ENCODE measurements around the gene TMEM87B. TPM values are rescaled to one million over a fixed set of nuclear protein-coding genes. Genes with fewer than 3 reads are reported as not detected.

TMEM87B gene
- total RNA-seq, 2 experiments from 2014 or later, result 22.3 to 24.1 TPM

GRCh38 chr2:112075490-112076260, 20.6 kb downstream of the TMEM87B start:
- no peak overlapping the region for H3K4me3 Mint-ChIP-seq
- H3K9me3 Mint-ChIP-seq, result no peaks in the 10 kb centered on the region
- H3K36me3 Mint-ChIP-seq, result peaks cover 51% of the 10 kb centered on the region
- H3K27me3 Mint-ChIP-seq, result no peaks in the 10 kb centered on the region
- ChIA-PET POLR2A (no interaction called here), CTCF (interaction anchor here (0.8 kb wide), 1 partner anchor 192 kb away, joined by 3 read pairs; the partner anchor contains the start of gene ANAPC1)
- H3K27ac Mint-ChIP-seq, result peak overlapping the region; percentile 38
- intact Hi-C loops (cut with micrococcal nuclease), result loop anchor here (1.0 kb wide), 1 partner anchor 13 kb away; no protein-coding TSS in a partner anchor
- no peak for DNase-seq
- peaks cover 52% of the 10 kb centered on the region for H3K4me1 Mint-ChIP-seq (ENCODE audit: low read depth)

GRCh38 chr2:112077814-112078213, 22.7 kb downstream of the TMEM87B start:
- CTCF ChIA-PET, result no interaction called here
- Mint-ChIP-seq H3K27ac (no peak overlapping the region), H3K27me3 (no peaks in the 10 kb centered on the region), H3K9me3 (no peaks in the 10 kb centered on the region), H3K4me1 (ENCODE audit: low read depth) (peaks cover 41% of the 10 kb centered on the region), H3K4me3 (no peak overlapping the region), H3K36me3 (peaks cover 51% of the 10 kb centered on the region)
- intact Hi-C loops (cut with micrococcal nuclease), result no loop called here
- POLR2A ChIA-PET, result no interaction called here
- peak; percentile 14 for DNase-seq

- ChIA-PET POLR2A (no interaction called here), CTCF (no interaction called here)
- peaks cover 52% of the 10 kb centered on the region for H3K36me3 Mint-ChIP-seq
- H3K27me3 Mint-ChIP-seq, result no peaks in the 10 kb centered on the region
- H3K27ac Mint-ChIP-seq, result no peak overlapping the region
- intact Hi-C loops (cut with micrococcal nuclease), result no loop called here
- H3K9me3 Mint-ChIP-seq, result no peaks in the 10 kb centered on the region
- no peak overlapping the region for H3K4me3 Mint-ChIP-seq
- peaks cover 13% of the 10 kb centered on the region for H3K4me1 Mint-ChIP-seq (ENCODE audit: low read depth)
- DNase-seq, result no peak
Observed at GRCh38 chr2:112081262-112081661, 26.2 kb downstream of the TMEM87B start.

GRCh38 chr2:112084689-112085374, 29.8 kb downstream of the TMEM87B start:
- Mint-ChIP-seq H3K36me3 (peaks cover 64% of the 10 kb centered on the region), H3K9me3 (no peaks in the 10 kb centered on the region), H3K27ac (no peak overlapping the region), H3K27me3 (no peaks in the 10 kb centered on the region), H3K4me1 (ENCODE audit: low read depth) (peaks cover 4% of the 10 kb centered on the region), H3K4me3 (no peak overlapping the region)
- DNase-seq, result no peak
- ChIA-PET POLR2A (no interaction called here), CTCF (no interaction called here)
- intact Hi-C loops (cut with micrococcal nuclease), result no loop called here

GRCh38 chr2:112085375-112085730, 30.3 kb downstream of the TMEM87B start:
- H3K27ac Mint-ChIP-seq, result no peak overlapping the region
- H3K27me3 Mint-ChIP-seq, result no peaks in the 10 kb centered on the region
- intact Hi-C loops (cut with micrococcal nuclease), result no loop called here
- no peaks in the 10 kb centered on the region for H3K9me3 Mint-ChIP-seq
- H3K4me1 Mint-ChIP-seq (ENCODE audit: low read depth), result peaks cover 4% of the 10 kb centered on the region
- peaks cover 69% of the 10 kb centered on the region for H3K36me3 Mint-ChIP-seq
- ChIA-PET CTCF (no interaction called here), POLR2A (no interaction called here)
- H3K4me3 Mint-ChIP-seq, result no peak overlapping the region
- no peak for DNase-seq

GRCh38 chr2:112085916-112086669, 31.0 kb downstream of the TMEM87B start:
- intact Hi-C loops (cut with micrococcal nuclease), result no loop called here
- no peak overlapping the region for H3K27ac Mint-ChIP-seq
- no peaks in the 10 kb centered on the region for H3K4me1 Mint-ChIP-seq (ENCODE audit: low read depth)
- ChIA-PET POLR2A (no interaction called here), CTCF (no interaction called here)
- H3K27me3 Mint-ChIP-seq, result no peaks in the 10 kb centered on the region
- no peaks in the 10 kb centered on the region for H3K9me3 Mint-ChIP-seq
- DNase-seq, result no peak
- peaks cover 64% of the 10 kb centered on the region for H3K36me3 Mint-ChIP-seq
- no peak overlapping the region for H3K4me3 Mint-ChIP-seq

GRCh38 chr2:112087346-112088020, 32.4 kb downstream of the TMEM87B start:
- CTCF ChIA-PET, result no interaction called here

GRCh38 chr2:112089375-112089774, 34.3 kb downstream of the TMEM87B start:
- CTCF ChIA-PET, result interaction anchor here (1.2 kb wide), 1 partner anchor 202 kb away, joined by 4 read pairs; no protein-coding TSS in a partner anchor
- intact Hi-C loops (cut with micrococcal nuclease), result no loop called here
- H3K4me1 Mint-ChIP-seq (ENCODE audit: low read depth), result peaks cover 10% of the 10 kb centered on the region
- no peak overlapping the region for H3K4me3 Mint-ChIP-seq
- no peak overlapping the region for H3K27ac Mint-ChIP-seq
- H3K36me3 Mint-ChIP-seq, result peaks cover 53% of the 10 kb centered on the region
- no peaks in the 10 kb centered on the region for H3K9me3 Mint-ChIP-seq
- no peak for DNase-seq
- POLR2A ChIA-PET, result no interaction called here
- no peaks in the 10 kb centered on the region for H3K27me3 Mint-ChIP-seq

More at GRCh38 chr2:112087346-112088020, 32.4 kb downstream of the TMEM87B start:
- DNase-seq, result no peak
- H3K4me3 Mint-ChIP-seq, result no peak overlapping the region
- H3K27me3 Mint-ChIP-seq, result no peaks in the 10 kb centered on the region
- peaks cover 56% of the 10 kb centered on the region for H3K36me3 Mint-ChIP-seq
- H3K9me3 Mint-ChIP-seq, result no peaks in the 10 kb centered on the region
- intact Hi-C loops (cut with micrococcal nuclease), result no loop called here
- peaks cover 7% of the 10 kb centered on the region for H3K4me1 Mint-ChIP-seq (ENCODE audit: low read depth)
- no peak overlapping the region for H3K27ac Mint-ChIP-seq
- POLR2A ChIA-PET, result no interaction called here

GRCh38 chr2:112092286-112093041, 37.4 kb downstream of the TMEM87B start:
- Mint-ChIP-seq H3K4me3 (no peak overlapping the region), H3K27me3 (no peaks in the 10 kb centered on the region), H3K27ac (no peak overlapping the region), H3K4me1 (ENCODE audit: low read depth) (peaks cover 12% of the 10 kb centered on the region), H3K9me3 (no peaks in the 10 kb centered on the region), H3K36me3 (peaks cover 36% of the 10 kb centered on the region)
- DNase-seq, result peak; percentile 19
- intact Hi-C loops (cut with micrococcal nuclease), result no loop called here
- POLR2A ChIA-PET, result no interaction called here
- CTCF ChIA-PET, result no interaction called here

GRCh38 chr2:112093216-112093615, 38.1 kb downstream of the TMEM87B start:
- H3K27me3 Mint-ChIP-seq, result no peaks in the 10 kb centered on the region
- POLR2A ChIA-PET, result no interaction called here
- H3K36me3 Mint-ChIP-seq, result peaks cover 35% of the 10 kb centered on the region

GRCh38 chr2:112095681-112096080, 40.6 kb downstream of the TMEM87B start:
- no peaks in the 10 kb centered on the region for H3K27me3 Mint-ChIP-seq
- peaks cover 28% of the 10 kb centered on the region for H3K36me3 Mint-ChIP-seq
- POLR2A ChIA-PET, result no interaction called here
- H3K9me3 Mint-ChIP-seq, result no peaks in the 10 kb centered on the region
- DNase-seq, result no peak
- CTCF ChIA-PET, result no interaction called here
- no peak overlapping the region for H3K4me3 Mint-ChIP-seq
- no peak overlapping the region for H3K27ac Mint-ChIP-seq
- peaks cover 12% of the 10 kb centered on the region for H3K4me1 Mint-ChIP-seq (ENCODE audit: low read depth)
- intact Hi-C loops (cut with micrococcal nuclease), result no loop called here

More at GRCh38 chr2:112093216-112093615, 38.1 kb downstream of the TMEM87B start:
- Mint-ChIP-seq H3K4me1 (ENCODE audit: low read depth) (peaks cover 12% of the 10 kb centered on the region), H3K9me3 (no peaks in the 10 kb centered on the region), H3K27ac (no peak overlapping the region), H3K4me3 (no peak overlapping the region)
- intact Hi-C loops (cut with micrococcal nuclease), result no loop called here
- CTCF ChIA-PET, result no interaction called here
- DNase-seq, result no peak

Data from activated CD4-positive, alpha-beta memory T cell treated with anti-CD3 and anti-CD28 coated beads for 36 hours (primary cell).